OCI-LY7 (cell line): ENCODE results near the gene PRDM4.

ENCODE experiments used
- EZH2phosphoT487 ChIP-seq: fragments of 200-600 bp; sonication (generic); IDR thresholded peaks from 2 replicates; pipeline ENCODE4 v1.6.1; 2018; ENCODE audit warnings: low read depth, borderline replicate concordance, mild to moderate bottlenecking, mixed run types, antibody characterized with exemption, low read length, moderate library complexity, mixed read lengths
- TF ChIP-seq, protein P1 (sequence below): fragments of 200-600 bp; sonication (generic); conservative IDR thresholded peaks from 2 replicates; pipeline ENCODE4 v1.5.1; 2014; ENCODE audit warnings: mild to moderate bottlenecking, antibody characterized with exemption, low read length, moderate library complexity, mixed read lengths

DNA sequence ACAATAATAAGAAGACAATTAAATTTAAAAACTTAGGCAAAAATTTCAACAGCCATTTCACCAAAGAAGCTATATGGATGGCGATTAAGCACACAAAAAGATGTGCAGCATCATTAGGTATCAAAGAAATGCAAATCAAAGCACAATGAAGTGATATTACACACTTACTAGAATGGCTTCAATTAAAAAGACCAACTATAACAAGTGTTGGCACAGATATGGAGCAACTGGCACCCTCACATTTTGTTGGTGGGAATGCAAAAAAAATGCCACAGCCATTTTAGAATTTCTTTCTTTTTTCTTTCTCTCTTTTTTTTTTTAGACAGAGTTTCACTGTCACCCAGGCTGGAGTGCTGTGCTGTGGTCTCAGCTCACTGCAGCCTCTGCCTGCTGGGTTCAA lies 1.9 kb upstream of the PRDM4 start:
- TF ChIP-seq, protein P1, sequence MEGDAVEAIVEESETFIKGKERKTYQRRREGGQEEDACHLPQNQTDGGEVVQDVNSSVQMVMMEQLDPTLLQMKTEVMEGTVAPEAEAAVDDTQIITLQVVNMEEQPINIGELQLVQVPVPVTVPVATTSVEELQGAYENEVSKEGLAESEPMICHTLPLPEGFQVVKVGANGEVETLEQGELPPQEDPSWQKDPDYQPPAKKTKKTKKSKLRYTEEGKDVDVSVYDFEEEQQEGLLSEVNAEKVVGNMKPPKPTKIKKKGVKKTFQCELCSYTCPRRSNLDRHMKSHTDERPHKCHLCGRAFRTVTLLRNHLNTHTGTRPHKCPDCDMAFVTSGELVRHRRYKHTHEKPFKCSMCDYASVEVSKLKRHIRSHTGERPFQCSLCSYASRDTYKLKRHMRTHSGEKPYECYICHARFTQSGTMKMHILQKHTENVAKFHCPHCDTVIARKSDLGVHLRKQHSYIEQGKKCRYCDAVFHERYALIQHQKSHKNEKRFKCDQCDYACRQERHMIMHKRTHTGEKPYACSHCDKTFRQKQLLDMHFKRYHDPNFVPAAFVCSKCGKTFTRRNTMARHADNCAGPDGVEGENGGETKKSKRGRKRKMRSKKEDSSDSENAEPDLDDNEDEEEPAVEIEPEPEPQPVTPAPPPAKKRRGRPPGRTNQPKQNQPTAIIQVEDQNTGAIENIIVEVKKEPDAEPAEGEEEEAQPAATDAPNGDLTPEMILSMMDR = no peak
- TF ChIP-seq EZH2phosphoT487 = no peak
